Body of pancreas (tissue), 4 donors: ENCODE measurements around the gene FALEC.

Experiments used
- CTCF ChIP-seq, 7 experiments: fragments of 450-650 bp in 4 of 7; fragments of 200-600 bp in 3 of 7; sonication (generic) in 3 of 7; IDR thresholded peaks; one replicate each; pipeline ENCODE4 v1.5.1; 2016 to 2019; ENCODE audit warnings: antibody characterized with exemption in 7 of 7
- POLR2A ChIP-seq, 3 donors: fragments of 450-650 bp; IDR thresholded peaks; one replicate each; pipeline ENCODE4 v1.6.1; 2016; ENCODE audit warnings: antibody characterized with exemption in 3 of 3, mild to moderate bottlenecking in 2 of 3

- no peak for TF ChIP-seq CTCF (IDR thresholded peaks at IDR 0.05)
- no peak for TF ChIP-seq POLR2A (IDR thresholded peaks at IDR 0.05)
Measured at GRCh38 chr1:150552911-150553289, 37.3 kb downstream of the FALEC start.
